Panc1 (cell line): ENCODE results near the gene ERC2. TPM values are rescaled to one million over a fixed set of nuclear protein-coding genes. Genes with fewer than 3 reads are reported as not detected.

Source experiments
- ATAC-seq: fragments of 200-7000 bp; cut with Tn5 transposase; 2 replicates; pipeline ENCODE4 v1.9.1; 2020; ENCODE audit warnings: mild to moderate bottlenecking, moderate library complexity
- BruUV-seq: library from RNA; stranded (reverse); fragments of 400-500 nt; replicated peaks from 2 replicates; lab custom pipeline; 2021; lab: Mats Ljungman, UMichigan
- CTCF ChIA-PET: fragments of 300-600 bp; sonication (Branson Sonifier 250); formaldehyde crosslinking; loops from one replicate; lab custom pipeline; 2022; ENCODE audit warnings: antibody characterized with exemption; lab: Charles Lee
- POLR2A ChIA-PET: fragments of 300-600 bp; sonication (Branson Sonifier 250); formaldehyde crosslinking; loops from one replicate; lab custom pipeline; 2022; ENCODE audit warnings: antibody characterized with exemption; lab: Charles Lee
- DNase-seq: peaks from one replicate; pipeline ENCODE4 v3.0.0-alpha.2; 2010; ENCODE audit warnings: low read depth, low spot score
- H3K27ac ChIP-seq: 2 replicates; pipeline ENCODE4 v1.5.1; 2011; ENCODE audit warnings: mild to moderate bottlenecking, low read length, inconsistent platforms
- H3K27me3 ChIP-seq: fragments of 200-500 bp; sonication (Bioruptor generic); 2 replicates; pipeline ENCODE4 v1.6.0; 2014; ENCODE audit warnings: low read length, inconsistent platforms; ENCODE audit not compliant: control insufficient read depth, insufficient read depth
- H3K36me3 ChIP-seq: fragments of 200-500 bp; sonication (Bioruptor generic); 2 replicates; pipeline ENCODE4 v1.5.1; 2014; ENCODE audit warnings: inconsistent platforms, mild to moderate bottlenecking, low read length, moderate library complexity; ENCODE audit not compliant: control insufficient read depth, insufficient read depth
- H3K4me1 ChIP-seq: 2 replicates; pipeline ENCODE4 v1.5.1; 2011; ENCODE audit warnings: inconsistent platforms, mild to moderate bottlenecking, low read length, moderate library complexity; ENCODE audit not compliant: control insufficient read depth, insufficient read depth
- H3K4me3 ChIP-seq, 2 experiments: 2 replicates each; pipeline ENCODE4 v1.5.1; 2011 to 2012; ENCODE audit warnings: low read depth in 2 of 2, low read length in 2 of 2, mild to moderate bottlenecking in 2 of 2, inconsistent platforms in 1 of 2, moderate library complexity in 1 of 2
- H3K9me3 ChIP-seq: fragments of 200-500 bp; sonication (Bioruptor generic); 2 replicates; pipeline ENCODE4 v1.5.1; 2014; ENCODE audit warnings: low read depth, mild to moderate bottlenecking, inconsistent platforms, low read length, moderate library complexity; ENCODE audit not compliant: control insufficient read depth, insufficient read depth
- POLR2AphosphoS5 ChIP-seq: IDR thresholded peaks from 2 replicates; pipeline ENCODE4 v1.6.1; 2012; ENCODE audit warnings: mild to moderate bottlenecking, low read depth, low read length, moderate library complexity
- SIN3A ChIP-seq: IDR thresholded peaks from 2 replicates; pipeline ENCODE4 v1.6.1; 2012; ENCODE audit warnings: low read depth, mild to moderate bottlenecking, low read length, moderate library complexity, borderline replicate concordance; ENCODE audit not compliant: insufficient read depth
- TCF7L2 ChIP-seq: IDR thresholded peaks from 2 replicates; pipeline ENCODE4 v1.6.1; 2011; ENCODE audit warnings: mild to moderate bottlenecking, low read depth, low read length, inconsistent platforms
- in situ Hi-C: cut with HindIII; loops from 2 replicates; pipeline ENCODE4 v1.10.0; 2016; ENCODE audit warnings: low sequenced_read_pairs, low pct_unique_long_range_greater_than_20kb
- intact Hi-C: fragments of 100-400 bp; cut with micrococcal nuclease; formaldehyde crosslinking; loops from one replicate; pipeline ENCODE4 v1.10.0; 2022; ENCODE audit not compliant: unreplicated experiment
- total RNA-seq: library from RNA; stranded (reverse); gene quantifications from one replicate; pipeline ENCODE4 v1.2.1, GENCODE V29; 2021; ENCODE audit not compliant: unreplicated experiment
- TF ChIP-seq, protein P1 (sequence below): fragments of 450-650 bp; IDR thresholded peaks from 2 replicates; pipeline ENCODE4 v1.5.1; 2017; ENCODE audit warnings: mild to moderate bottlenecking
- TF ChIP-seq, protein P2 (sequence below), 2 experiments: IDR thresholded peaks; 2 replicates each; pipeline ENCODE4 v1.6.1; 2011 to 2012; ENCODE audit warnings: low read depth in 2 of 2, control low read depth in 1 of 2, low read length in 1 of 2, mild to moderate bottlenecking in 1 of 2, moderate library complexity in 1 of 2; ENCODE audit not compliant: insufficient read depth in 1 of 2

ERC2 gene
- total RNA-seq, 1 experiment from 2014 or later, result 0.33 TPM

GRCh38 chr3:55557549-55557948 lies 910.7 kb downstream of the ERC2 start:
- intact Hi-C loops, result no loop called here
- no peaks in the 10 kb centered on the region for H3K27me3 ChIP-seq
- POLR2A ChIA-PET, result no interaction called here
- no peak overlapping the region for H3K27ac ChIP-seq
- H3K4me3 ChIP-seq, result no peak overlapping the region
- BruUV-seq, result no TSS peak
- CTCF ChIA-PET, result no interaction called here
- ATAC-seq (no peak), DNase-seq (no peak)
- in situ Hi-C loops, result no loop called here
- no peaks in the 10 kb centered on the region for H3K9me3 ChIP-seq
- TF ChIP-seq SIN3A, result no peak
- TF ChIP-seq, protein P1, sequence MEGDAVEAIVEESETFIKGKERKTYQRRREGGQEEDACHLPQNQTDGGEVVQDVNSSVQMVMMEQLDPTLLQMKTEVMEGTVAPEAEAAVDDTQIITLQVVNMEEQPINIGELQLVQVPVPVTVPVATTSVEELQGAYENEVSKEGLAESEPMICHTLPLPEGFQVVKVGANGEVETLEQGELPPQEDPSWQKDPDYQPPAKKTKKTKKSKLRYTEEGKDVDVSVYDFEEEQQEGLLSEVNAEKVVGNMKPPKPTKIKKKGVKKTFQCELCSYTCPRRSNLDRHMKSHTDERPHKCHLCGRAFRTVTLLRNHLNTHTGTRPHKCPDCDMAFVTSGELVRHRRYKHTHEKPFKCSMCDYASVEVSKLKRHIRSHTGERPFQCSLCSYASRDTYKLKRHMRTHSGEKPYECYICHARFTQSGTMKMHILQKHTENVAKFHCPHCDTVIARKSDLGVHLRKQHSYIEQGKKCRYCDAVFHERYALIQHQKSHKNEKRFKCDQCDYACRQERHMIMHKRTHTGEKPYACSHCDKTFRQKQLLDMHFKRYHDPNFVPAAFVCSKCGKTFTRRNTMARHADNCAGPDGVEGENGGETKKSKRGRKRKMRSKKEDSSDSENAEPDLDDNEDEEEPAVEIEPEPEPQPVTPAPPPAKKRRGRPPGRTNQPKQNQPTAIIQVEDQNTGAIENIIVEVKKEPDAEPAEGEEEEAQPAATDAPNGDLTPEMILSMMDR, result no peak
- TF ChIP-seq POLR2AphosphoS5, result no peak
- TF ChIP-seq TCF7L2, result no peak
- TF ChIP-seq, protein P2, sequence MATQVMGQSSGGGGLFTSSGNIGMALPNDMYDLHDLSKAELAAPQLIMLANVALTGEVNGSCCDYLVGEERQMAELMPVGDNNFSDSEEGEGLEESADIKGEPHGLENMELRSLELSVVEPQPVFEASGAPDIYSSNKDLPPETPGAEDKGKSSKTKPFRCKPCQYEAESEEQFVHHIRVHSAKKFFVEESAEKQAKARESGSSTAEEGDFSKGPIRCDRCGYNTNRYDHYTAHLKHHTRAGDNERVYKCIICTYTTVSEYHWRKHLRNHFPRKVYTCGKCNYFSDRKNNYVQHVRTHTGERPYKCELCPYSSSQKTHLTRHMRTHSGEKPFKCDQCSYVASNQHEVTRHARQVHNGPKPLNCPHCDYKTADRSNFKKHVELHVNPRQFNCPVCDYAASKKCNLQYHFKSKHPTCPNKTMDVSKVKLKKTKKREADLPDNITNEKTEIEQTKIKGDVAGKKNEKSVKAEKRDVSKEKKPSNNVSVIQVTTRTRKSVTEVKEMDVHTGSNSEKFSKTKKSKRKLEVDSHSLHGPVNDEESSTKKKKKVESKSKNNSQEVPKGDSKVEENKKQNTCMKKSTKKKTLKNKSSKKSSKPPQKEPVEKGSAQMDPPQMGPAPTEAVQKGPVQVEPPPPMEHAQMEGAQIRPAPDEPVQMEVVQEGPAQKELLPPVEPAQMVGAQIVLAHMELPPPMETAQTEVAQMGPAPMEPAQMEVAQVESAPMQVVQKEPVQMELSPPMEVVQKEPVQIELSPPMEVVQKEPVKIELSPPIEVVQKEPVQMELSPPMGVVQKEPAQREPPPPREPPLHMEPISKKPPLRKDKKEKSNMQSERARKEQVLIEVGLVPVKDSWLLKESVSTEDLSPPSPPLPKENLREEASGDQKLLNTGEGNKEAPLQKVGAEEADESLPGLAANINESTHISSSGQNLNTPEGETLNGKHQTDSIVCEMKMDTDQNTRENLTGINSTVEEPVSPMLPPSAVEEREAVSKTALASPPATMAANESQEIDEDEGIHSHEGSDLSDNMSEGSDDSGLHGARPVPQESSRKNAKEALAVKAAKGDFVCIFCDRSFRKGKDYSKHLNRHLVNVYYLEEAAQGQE (IDR thresholded peaks at IDR 0.05; ENCODE audit: insufficient read depth in 1 of 2, low read depth in 2 of 2, low read length in 1 of 2), result no peak
- H3K4me1 ChIP-seq, result no peaks in the 10 kb centered on the region
- H3K36me3 ChIP-seq, result no peaks in the 10 kb centered on the region

- ChIA-PET CTCF (no interaction called here), POLR2A (no interaction called here)
- no peaks in the 10 kb centered on the region for H3K4me1 ChIP-seq
- DNase-seq (no peak), ATAC-seq (no peak)
- no peaks in the 10 kb centered on the region for H3K9me3 ChIP-seq
- no peaks in the 10 kb centered on the region for H3K27me3 ChIP-seq
- no peak overlapping the region for H3K4me3 ChIP-seq
- BruUV-seq, result no TSS peak
- no peak for TF ChIP-seq SIN3A
- TF ChIP-seq, protein P1, result no peak
- TF ChIP-seq TCF7L2, result no peak
- TF ChIP-seq POLR2AphosphoS5, result no peak
- TF ChIP-seq, protein P2 (IDR thresholded peaks at IDR 0.05; ENCODE audit: insufficient read depth in 1 of 2, low read depth in 2 of 2, low read length in 1 of 2), result no peak
- intact Hi-C loops, result no loop called here
- H3K27ac ChIP-seq, result no peak overlapping the region
- in situ Hi-C loops, result no loop called here
- H3K36me3 ChIP-seq, result no peaks in the 10 kb centered on the region
Observed at GRCh38 chr3:55556619-55557537, 911.4 kb downstream of the ERC2 start.
